Glutamatergic neuron (in vitro differentiated cells): ENCODE measurements around the gene HMX3. TPM values are rescaled to one million over a fixed set of nuclear protein-coding genes. Genes with fewer than 3 reads are reported as not detected.

ENCODE experiments used
- DNase-seq: peaks from one replicate; pipeline ENCODE4 v3.0.0; 2022
- H3K27ac Mint-ChIP-seq: one replicate; pipeline ENCODE4 v1.8.0; 2020; ENCODE audit warnings: mild to moderate bottlenecking, mixed read lengths, inconsistent platforms; ENCODE audit not compliant: unreplicated experiment
- H3K27me3 Mint-ChIP-seq: one replicate; pipeline ENCODE4 v1.8.0; 2020; ENCODE audit warnings: mild to moderate bottlenecking, moderate library complexity, mixed read lengths, inconsistent platforms; ENCODE audit not compliant: unreplicated experiment
- H3K36me3 Mint-ChIP-seq: one replicate; pipeline ENCODE4 v1.8.0; 2020; ENCODE audit warnings: mild to moderate bottlenecking, mixed read lengths, inconsistent platforms; ENCODE audit not compliant: unreplicated experiment
- H3K4me1 Mint-ChIP-seq: one replicate; pipeline ENCODE4 v1.8.0; 2020; ENCODE audit warnings: mild to moderate bottlenecking, low read depth, mixed read lengths, inconsistent platforms; ENCODE audit not compliant: unreplicated experiment
- H3K4me3 Mint-ChIP-seq: one replicate; pipeline ENCODE4 v1.8.0; 2020; ENCODE audit warnings: mild to moderate bottlenecking, mixed read lengths, inconsistent platforms; ENCODE audit not compliant: unreplicated experiment
- H3K9me3 Mint-ChIP-seq: one replicate; pipeline ENCODE4 v1.8.0; 2020; ENCODE audit warnings: mild to moderate bottlenecking, moderate library complexity, mixed read lengths, inconsistent platforms; ENCODE audit not compliant: unreplicated experiment
- total RNA-seq: library from RNA; stranded (reverse); fragmentation: NEBNext Ultra II Directional; extraction: Animal tissue kit (Norgen Biotek cat#: 25700); gene quantifications from one replicate; pipeline ENCODE4 v1.2.1, GENCODE V29; 2021; ENCODE audit not compliant: unreplicated experiment
- TF ChIP-seq, protein P1 (sequence below): fragments of 200-600 bp; sonication (generic); IDR thresholded peaks from one replicate; pipeline ENCODE4 v1.5.0; 2021; ENCODE audit not compliant: partially characterized antibody, unreplicated experiment

The HMX3 gene
- total RNA-seq, 1 donor from 2014 or later = not detected

- DNase-seq = peak; percentile 92
- H3K27me3 Mint-ChIP-seq = peaks cover 13% of the 10 kb centered on the region
- peaks cover 8% of the 10 kb centered on the region for H3K9me3 Mint-ChIP-seq
- TF ChIP-seq, protein P1, sequence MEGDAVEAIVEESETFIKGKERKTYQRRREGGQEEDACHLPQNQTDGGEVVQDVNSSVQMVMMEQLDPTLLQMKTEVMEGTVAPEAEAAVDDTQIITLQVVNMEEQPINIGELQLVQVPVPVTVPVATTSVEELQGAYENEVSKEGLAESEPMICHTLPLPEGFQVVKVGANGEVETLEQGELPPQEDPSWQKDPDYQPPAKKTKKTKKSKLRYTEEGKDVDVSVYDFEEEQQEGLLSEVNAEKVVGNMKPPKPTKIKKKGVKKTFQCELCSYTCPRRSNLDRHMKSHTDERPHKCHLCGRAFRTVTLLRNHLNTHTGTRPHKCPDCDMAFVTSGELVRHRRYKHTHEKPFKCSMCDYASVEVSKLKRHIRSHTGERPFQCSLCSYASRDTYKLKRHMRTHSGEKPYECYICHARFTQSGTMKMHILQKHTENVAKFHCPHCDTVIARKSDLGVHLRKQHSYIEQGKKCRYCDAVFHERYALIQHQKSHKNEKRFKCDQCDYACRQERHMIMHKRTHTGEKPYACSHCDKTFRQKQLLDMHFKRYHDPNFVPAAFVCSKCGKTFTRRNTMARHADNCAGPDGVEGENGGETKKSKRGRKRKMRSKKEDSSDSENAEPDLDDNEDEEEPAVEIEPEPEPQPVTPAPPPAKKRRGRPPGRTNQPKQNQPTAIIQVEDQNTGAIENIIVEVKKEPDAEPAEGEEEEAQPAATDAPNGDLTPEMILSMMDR = no peak
- H3K4me1 Mint-ChIP-seq = peaks cover 9% of the 10 kb centered on the region
- H3K27ac Mint-ChIP-seq = peak within 1 kb of the TSS; percentile 92
- no peaks in the 10 kb centered on the region for H3K36me3 Mint-ChIP-seq
- peak within 1 kb of the TSS; percentile 98 for H3K4me3 Mint-ChIP-seq
These were observed 18.4 kb downstream of the HMX3 start, which contains the start of gene BUB3 for GRCh38 chr10:123154092-123154710. BUB3 (plus strand) TSS chr10:123154402; CDS start chr10:123154918, 516 bp downstream.

DNA sequence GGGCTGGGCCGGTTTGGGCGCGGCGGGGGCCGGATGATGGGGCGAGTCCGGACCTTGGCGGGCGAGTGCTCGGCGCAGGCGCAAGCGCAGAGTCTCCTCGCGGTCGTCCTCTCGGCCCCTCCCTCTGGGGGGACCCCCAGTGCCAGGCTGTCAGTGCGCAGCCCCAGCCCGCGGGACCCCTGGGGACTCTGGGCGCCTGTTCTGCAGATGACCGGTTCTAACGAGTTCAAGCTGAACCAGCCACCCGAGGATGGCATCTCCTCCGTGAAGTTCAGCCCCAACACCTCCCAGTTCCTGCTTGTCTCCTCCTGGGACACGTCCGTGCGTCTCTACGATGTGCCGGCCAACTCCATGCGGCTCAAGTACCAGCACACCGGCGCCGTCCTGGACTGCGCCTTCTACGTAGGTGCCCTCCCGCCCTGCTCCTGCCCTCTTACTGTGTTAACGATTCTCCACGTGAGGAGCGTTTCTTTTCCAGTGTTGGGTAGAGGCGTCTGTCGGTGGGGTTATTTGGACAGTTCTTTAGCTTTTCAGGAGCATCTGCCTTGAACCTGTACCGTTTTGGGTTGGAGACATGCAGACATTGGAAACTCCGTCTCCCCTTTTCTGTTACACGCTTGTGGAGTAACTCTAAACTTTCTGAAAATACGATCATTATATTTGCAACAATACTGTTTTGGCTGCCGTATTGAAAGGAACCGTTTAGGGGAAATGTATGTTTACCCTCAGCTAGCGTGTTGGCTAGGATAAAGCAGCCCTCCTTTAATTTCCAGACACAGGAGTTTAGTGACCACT lies 19.1 kb downstream of the HMX3 start:
- Mint-ChIP-seq H3K4me1 (peaks cover 9% of the 10 kb centered on the region), H3K27me3 (peaks cover 13% of the 10 kb centered on the region), H3K27ac (no peak overlapping the region), H3K9me3 (peaks cover 8% of the 10 kb centered on the region), H3K36me3 (no peaks in the 10 kb centered on the region), H3K4me3 (peak overlapping the region; percentile 98)
- peak; percentile 80 for DNase-seq
- TF ChIP-seq, protein P1 = no peak

DNA sequence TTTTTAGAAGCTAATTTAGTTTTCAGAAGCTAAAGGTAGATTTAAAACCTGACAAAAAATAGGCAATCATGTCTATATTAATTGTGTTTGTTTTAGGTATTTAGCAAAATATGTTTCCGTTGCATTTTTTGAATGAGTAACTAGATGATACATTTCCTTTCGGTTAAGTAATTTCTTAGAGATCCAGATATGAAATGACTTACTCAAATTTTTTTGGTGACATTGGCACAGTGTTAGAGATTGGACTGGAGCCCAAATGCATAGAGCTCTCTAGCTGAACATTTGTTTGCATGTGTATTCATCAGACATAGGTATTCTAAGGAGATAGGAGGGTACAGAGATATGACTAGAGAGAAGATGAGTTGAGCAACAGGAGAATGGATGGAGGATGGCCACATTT lies 20.3 kb downstream of the HMX3 start:
- Mint-ChIP-seq H3K9me3 (peaks cover 3% of the 10 kb centered on the region), H3K4me1 (peaks cover 7% of the 10 kb centered on the region), H3K36me3 (no peaks in the 10 kb centered on the region), H3K4me3 (no peak overlapping the region), H3K27me3 (peaks cover 11% of the 10 kb centered on the region), H3K27ac (no peak overlapping the region)
- no peak for DNase-seq
- TF ChIP-seq, protein P1 = no peak

DNA sequence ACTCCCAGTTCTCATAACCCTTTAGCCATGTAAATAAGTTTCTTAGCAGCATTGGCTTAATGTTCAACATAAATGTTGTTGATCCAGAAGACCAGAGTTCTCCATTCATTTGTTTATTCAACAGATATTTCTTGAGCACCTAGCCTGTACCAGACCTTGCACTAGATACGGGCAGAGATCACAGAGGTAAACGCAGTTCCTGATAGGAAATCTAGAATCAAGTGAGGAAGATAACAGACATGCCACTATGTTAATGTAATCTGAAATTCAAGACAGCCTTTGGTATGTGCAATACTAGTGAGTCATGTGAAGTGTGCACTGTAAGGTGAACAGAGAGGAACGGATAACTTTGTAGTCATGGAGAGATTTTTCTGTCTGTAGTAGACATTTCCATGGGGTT lies 21.4 kb downstream of the HMX3 start:
- Mint-ChIP-seq H3K27ac (no peak overlapping the region), H3K4me3 (no peak overlapping the region), H3K27me3 (peaks cover 3% of the 10 kb centered on the region), H3K36me3 (no peaks in the 10 kb centered on the region), H3K4me1 (peaks cover 2% of the 10 kb centered on the region), H3K9me3 (no peaks in the 10 kb centered on the region)
- DNase-seq = no peak
- TF ChIP-seq, protein P1 = no peak

DNA sequence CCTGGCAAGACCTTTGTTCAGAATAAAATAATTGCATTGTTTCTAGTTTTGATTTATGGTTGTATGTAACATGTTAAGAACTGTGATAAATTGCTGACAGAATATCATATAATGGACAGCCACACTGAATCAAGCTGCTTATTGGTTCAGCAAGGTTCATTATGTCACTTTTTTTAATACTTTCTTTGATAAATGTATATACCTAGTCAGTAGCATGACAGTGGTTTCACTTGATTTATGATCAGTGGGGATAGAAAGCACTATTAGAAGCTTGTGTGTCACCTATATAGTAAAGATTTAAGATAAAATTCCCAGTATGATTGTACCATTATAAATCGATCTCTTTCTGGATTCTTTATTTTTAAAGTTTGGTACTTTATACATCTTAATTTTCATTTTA lies 22.9 kb downstream of the HMX3 start:
- Mint-ChIP-seq H3K27me3 (peaks cover 2% of the 10 kb centered on the region), H3K4me1 (peaks cover 2% of the 10 kb centered on the region), H3K9me3 (no peaks in the 10 kb centered on the region), H3K27ac (no peak overlapping the region), H3K36me3 (no peaks in the 10 kb centered on the region), H3K4me3 (no peak overlapping the region)
- DNase-seq = no peak
- TF ChIP-seq, protein P1 = no peak
